Limb (tissue), 2 donors: ENCODE measurements around the gene CHDH.

Experiments
- DNase-seq, 2 donors: peaks; one replicate each; pipeline ENCODE4 v3.0.0-alpha.2; 2016; ENCODE audit errors: extremely low spot score in 2 of 2

The CHDH gene

DNA sequence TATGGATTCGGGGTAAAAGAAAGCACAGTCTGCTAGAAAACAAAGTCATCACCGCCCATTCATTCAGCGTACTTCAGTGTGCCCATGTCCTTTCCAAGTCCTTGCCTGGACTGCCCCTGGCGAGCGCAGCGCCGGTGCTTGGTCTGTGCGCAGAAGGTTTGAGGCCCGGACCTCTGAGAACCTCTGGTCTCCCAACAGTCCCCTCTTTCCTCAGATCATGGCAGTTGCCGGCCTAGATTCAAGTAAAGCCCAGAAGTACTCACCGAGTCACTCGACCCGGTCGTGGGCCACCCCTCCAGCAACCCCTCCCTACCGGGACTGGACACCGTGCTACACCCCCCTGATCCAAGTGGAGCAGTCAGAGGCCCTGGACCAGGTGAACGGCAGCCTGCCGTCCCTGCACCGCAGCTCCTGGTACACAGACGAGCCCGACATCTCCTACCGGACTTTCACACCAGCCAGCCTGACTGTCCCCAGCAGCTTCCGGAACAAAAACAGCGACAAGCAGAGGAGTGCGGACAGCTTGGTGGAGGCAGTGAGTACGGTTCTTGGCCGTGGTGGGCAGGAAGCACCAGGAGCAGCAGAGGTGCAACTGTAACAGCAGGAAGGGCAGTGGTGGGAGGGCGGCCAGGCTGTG lies 36.3 kb downstream of the CHDH start:
- peak in 1 of 2 donors; percentile 21 for DNase-seq

DNA sequence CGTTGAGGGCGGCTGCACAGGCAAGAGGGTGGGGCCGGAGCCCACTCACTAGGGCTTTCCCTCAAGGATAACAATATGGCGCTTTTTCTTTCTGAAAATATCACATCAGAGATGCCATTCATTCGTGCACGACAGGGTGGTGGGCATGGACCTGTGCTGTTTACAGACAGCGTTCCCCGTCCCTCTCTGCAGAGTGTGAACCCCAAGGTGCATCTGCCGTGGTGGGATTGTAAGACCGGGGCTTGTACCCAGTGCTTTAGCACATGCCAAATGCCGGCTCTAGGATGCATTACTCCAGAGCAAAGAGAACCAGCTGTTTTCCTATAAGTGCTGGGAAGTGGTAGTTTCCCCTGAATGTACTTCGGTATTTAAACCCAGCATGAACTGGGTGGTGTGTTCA lies 37.0 kb downstream of the CHDH start:
- DNase-seq = peak in 1 of 2 donors; percentile 9

DNA sequence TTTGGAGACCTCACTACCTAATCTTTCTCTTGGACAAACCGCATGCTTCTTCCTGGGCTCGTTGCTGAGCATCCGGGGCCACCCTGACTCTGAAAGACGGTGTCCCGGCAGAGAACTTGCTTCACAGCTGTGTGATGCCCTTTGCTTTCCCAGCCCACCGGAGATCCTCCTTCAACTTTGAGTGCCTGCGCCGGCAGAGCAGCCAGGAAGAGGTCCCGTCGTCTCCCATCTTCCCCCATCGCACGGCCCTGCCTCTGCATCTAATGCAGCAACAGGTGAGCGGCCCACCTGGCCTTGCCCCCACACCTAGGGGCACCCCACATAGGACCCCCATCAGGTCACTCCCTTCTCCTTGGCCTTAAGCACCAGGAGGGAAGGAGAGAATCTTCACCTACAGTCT lies 37.7 kb downstream of the CHDH start:
- no peak for DNase-seq

DNA sequence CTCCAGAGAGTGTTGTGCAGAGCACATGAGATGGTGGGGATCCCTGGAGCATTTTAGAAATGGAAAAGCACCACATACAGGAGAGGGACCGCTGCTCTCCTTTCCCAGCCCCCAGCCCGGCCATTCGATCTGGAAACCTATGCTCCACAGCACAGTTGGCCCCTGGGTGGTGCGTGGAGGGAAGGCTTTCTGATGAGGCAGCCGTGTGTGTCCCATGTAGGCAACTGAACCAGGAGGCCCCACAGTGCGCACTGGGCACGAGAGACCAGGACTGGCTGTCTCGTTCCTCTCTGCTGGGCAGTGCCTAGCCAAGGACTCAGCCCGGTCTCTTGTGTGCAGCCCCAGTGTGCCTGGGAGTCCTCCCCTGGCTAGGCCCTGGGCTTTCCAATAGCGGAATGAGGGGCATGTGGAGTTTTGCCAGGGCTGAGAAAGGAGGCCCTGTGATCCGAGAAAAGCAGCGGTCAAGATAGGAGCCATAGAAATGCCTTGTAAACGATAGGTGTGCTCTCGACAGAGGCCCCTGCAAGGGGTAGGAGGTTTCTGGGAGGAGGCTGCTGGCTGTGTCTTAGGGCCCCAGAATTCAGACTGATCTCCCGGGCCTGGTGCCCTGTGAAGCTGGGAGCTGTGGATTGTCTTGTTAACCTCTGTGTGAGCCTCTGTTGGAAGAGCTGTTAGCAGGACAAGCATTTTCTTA lies 39.0 kb downstream of the CHDH start:
- peak in 1 of 2 donors; percentile 21 for DNase-seq

DNA sequence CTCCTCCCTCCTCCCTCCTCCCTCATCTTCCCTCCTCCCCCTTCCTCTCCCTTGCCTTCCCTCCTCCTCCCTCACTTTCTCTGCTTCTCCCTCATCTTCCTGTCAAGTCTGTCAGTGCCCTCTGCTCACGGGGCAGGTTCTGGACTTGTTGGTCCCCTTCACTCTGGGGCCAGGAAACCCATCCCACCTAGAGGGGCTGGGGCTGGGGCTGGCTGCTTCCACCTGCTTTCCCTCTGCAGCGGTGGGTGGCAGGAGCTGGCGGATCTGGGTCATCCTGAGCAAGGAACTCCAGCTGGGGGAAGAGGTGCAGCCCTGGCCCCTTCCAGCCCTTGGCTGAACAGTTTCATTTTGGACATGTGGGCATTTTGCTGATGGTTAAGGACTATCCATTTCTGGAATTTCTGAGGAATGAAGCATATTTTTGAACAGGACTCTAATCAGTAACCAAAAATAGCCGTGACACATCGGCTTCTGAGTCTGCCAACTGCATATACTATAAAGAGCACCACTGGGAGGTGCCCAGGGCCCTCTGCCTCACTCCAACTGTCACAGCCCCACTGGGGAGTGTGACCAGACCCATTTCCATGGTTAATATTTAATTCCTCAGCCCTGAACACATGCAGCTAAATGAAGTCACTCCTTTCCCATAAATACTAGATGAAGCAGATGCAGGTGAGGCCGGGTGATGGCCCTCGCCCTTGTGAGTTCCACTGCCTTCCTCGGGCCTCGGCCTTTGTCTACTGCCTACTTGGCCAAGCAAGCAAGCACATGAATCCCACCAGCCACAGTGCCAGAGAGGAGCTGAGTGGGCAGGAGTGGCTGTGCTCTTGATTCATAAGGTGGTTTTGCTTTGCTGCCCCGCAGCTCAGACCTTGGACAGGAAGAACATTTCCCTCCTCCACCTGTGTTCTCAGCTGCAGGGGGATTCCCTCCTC lies 39.8 kb downstream of the CHDH start:
- DNase-seq = peak in 1 of 2 donors; percentile 19

DNA sequence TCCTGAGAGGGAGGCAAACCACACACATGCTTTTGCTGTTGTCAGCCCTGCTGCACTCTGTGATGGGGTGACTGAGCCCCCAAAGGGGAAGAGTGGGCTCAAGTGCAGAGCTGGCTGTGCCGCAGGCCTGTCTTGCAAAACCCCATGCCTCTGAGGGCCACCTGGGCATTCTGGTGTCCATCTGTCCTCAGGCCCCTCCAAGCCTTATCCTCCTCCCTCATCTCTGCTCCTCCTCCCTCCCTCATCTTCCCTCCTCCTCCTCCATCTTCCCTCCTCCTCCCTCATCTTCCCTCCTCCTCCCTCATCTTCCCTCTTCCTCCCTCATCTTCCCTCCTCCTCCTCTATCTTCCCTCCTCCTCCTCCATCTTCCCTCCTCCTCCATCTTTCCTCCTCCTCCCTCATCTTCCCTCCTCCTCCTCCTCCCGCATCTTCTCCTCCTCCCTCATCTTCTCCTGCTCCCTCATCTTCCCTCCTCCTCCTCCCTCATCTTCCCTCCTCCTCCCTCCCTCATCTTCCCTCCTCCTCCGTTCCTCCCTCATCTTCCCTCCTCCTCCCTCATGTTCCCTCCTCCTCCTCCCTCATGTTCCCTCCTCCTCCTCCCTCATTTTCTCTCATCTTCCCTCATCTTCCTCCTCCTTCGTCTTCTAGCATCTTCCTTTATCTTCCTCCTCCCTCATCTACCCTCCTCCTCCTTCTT lies 40.6 kb downstream of the CHDH start:
- peak in 1 of 2 donors; percentile 14 for DNase-seq

DNA sequence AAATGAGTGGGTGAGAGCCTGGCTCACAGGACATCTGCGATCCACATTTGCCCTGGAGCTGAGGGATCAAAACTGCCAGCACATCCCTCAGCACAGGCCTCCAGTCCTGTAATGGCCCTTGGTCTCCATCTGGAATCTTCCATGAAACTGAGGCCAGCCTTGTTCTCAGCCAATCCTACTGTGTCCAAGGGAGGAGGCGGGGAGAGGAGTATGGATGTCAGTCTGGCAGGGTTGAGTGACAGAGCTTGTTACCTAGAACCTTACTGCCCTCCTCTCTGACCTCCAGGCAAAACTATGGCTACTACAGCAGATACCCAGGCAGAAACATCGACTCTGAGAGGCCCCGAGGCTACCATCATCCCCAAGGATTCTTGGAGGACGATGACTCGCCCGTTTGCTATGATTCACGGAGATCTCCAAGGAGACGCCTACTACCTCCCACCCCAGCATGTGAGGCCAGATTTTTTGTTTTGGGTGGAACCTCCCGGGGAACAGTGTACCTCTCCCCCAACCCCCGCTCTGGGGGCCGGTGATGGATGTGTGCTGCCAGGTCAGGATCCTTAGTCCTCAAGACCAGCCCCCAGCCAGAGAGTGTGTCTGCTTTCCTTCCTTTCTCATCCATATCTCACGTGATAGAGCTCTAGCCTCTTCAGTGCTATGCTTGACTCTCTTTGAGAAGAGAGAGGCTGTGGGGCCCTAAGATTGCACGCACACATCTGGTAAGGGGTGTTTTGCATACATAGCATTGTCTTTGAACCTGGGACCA lies 41.3 kb downstream of the CHDH start:
- no peak for DNase-seq

DNA sequence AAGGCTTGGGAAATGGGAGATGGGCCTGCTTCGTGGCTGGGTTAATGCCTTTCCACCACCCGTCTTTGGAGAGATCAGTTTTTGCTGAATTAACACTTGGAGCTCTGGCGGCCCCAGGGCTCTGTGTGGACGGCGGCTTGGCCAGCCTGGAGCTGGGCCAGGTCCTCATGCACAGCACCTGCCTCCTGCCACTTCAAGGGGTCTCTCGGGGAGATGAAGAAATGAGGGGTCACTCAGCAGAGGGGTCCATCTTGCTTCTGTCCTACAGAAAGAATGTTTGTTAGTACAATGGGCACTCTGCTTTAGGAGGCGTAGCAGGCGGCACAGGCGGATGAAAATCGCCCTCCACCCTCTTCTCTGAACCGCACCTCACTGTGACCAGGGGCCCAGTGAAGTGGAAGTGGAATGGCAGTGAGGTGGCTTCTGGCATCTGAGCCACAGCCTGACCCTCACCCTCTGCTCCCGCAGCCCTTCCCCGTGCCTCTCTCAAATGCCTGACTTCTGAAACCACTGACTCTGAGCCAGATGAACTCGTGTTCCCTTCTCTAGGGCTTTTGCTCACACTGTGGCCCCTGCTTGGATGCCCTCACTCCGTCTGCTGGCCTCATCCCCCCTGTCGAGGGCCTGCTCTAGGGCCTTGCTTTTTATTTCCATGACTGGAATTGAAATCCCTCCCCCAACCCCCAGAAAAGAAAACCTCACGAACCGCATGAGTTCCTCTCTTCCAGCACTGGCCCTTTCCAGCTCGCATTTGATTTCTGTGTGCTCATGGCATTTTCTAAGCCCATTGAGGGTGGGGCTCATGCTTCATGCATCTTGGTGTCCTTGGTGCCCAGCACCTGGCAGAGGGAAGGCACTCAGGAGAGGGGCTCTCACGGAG lies 42.2 kb downstream of the CHDH start:
- no peak for DNase-seq

DNA sequence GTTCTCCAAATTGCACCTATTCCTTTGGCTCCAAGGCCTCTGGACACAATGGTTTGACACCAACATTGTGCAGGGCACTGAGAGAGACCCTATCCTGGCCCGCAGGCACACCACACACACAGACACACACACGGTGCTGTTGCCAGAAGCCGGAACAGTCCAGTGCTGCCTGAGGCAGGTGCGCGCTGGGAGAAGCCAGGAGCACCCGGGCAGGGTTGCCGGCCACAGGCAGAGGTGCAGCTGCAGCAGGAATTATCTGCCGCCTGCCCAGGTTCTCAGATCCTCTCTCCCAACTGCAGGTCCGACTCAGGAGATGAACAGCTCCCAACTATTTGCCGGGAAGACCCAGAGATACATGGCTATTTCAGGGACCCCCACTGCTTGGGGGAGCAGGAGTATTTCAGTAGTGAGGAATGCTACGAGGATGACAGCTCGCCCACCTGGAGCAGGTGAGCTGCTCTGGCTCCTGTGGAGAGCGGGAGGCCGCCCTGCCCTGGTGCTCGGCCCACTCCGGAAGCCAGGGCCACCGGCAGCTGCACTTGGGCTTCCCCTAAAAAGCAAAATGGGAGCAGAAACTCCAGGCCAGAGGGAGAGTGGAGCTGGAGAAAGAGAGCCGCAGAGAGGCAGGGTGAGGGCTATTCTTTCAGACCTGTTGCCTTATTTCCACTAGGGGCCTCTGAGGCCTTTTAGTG lies 42.9 kb downstream of the CHDH start:
- no peak for DNase-seq

DNA sequence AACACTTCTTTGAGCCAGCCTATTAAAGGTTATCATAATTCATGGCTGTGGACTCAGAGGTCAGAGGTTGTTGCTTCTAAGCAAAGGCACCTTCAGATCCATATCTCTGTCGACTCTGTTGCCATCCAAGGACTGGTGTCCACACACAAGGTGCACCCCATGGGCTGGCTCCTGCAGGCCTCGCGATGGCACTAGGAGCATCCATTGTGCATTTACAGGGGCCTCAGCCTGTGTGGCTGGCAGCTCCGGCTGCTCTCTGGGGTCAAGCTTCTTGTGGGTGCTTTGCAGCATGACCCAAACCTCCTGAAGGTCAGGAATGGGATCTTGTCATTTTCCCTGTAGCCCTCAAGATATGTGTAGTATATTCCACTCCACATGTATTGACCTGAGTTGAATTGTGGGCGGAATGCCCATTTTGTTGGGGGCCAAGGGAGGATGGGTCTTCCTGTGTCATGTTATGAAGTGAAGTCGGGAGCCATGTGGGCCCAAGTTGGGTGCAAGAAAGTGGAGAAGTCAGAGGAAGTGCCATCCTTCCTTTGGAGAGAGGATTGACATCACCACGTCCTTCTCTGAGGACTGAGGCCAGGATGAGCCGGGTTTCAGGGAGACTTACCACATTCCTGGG lies 43.9 kb downstream of the CHDH start:
- DNase-seq = no peak

DNA sequence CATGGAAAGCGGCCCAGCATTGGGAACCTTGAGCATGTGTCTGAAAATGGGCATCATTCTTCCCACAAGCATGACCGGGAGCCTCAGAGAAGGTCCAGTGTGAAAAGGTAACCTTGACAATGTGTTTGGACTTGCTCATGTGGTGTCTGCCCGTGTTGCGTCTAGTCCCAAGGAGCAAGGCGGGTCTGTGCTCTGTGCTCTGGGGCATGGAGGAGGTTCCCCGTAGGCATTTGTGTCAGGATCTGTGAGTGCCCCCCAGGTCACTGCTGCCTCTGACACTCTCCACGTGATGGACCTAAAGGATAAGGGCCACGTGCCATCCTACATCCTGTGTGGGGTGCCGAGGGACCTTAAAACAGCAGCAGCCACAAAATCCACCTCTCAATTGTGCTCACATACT lies 44.9 kb downstream of the CHDH start:
- no peak for DNase-seq

DNA sequence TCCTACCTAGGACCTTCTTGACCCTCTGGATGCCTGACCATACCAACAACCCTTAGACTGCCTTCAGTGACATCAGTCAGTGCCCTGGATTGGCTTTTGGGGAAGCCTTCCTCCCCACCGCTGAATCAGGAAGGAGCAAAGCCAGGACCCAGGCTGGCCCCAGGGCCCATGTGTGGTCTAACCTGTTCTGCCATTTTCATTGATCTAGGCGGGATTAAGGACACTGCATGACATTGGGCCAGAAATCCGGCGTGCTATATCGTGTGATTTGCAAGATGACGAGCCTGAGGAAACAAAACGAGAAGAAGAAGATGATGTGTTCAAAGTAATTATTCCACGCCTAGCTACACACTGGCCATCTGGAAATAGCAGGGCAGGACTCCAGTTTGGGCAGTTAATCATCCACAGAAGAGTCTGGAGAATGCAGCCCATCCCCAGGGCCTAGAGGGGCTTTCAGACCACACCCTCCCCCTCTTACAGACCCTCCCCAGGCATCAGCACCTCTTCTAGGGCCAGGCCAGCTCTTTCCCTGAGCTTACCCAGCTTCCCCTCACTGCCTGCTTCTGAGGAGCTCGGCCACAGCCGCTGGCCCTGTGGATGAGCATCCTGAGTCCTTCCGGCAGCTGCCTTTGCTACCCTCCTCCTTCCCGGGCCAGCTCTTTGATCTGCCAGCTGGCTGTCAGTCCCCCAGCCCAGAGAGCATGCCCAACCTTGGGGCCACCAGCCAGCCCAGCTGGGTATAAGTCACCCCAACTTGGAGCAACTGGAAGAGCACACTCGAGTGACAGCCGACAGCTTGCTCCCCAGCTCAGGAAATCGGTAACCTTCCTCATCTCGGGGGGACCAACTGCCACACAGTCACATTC lies 45.9 kb downstream of the CHDH start:
- DNase-seq = no peak

DNA sequence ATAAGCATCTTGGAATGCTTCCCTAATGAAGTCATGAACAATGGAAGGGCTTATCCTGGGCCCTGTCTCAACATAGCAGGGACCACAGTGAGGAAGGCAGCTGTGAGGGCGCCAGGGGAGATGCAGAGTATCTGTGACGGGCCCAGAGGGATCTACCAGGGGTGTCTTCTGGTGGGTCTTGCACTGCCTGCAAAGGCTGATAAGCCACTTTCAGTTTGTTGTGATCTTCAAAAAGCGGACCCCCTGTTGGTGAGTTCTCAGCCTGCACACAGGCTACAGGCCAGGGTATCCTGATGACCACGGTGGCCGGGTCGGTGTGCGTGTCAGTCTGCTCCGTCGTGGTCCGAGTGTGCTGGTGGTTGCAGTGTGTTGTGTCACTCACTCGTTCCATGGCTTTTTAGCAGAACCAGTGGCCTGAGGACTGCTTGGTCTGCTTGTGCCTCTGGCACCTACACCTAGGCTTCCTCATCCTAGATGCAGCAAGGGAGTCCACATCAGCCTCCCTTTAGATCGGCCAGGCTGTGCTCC lies 46.8 kb downstream of the CHDH start:
- no peak for DNase-seq

DNA sequence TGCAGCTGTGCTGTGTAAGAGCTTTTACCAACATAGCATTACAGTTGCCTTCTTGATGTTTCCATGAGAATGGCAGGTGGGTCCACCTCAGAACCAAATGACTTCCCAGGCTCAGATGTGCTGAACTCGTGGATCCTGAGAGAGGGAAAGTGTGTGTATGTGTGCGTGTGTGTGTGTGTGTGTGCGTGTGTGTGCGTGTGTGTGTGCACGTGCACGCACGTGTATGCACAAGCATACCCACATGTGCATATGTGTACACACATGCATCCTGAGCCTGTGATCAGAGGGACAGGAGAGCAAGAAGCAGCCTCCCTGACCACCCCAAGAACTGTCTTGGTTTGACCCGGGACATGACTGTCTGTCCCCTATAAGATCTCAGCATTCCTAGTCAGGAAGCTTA lies 48.1 kb downstream of the CHDH start:
- no peak for DNase-seq

DNA sequence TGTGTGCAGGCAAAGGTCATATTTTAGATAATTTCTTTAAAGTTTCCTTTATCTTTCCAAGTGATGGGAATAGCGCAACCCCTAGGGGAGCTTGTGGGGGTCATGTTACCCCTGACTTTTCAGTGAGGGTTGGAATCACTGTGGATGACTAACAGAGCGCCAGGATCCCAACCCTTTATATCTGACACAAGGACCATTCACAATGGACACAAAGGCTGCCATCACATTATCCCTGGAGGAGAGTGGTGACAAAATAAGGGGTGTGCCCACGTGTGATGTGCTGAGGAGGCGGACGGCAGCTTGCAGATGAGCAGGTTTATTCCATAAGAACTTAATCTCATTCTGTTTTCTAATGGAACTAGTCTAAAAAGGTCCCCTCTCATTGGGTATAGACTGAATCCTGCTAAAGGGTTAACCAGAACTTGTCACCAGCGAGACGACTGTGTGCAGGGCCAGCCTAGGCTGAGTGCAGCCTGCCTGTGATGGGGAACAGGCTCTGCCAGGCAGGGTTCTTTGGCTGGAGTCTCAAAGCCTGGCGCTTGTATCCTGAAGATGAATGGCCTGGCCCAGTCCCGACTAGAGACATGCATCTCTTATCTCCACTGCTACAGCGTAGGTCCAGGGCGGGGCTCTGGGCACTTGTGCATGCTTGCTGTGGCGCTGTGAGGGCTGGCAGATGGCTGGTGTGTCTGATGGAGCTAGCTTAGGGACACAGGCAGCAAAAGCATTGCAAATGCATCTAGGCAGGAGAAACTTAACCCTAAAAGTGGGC lies 50.2 kb downstream of the CHDH start:
- DNase-seq = no peak

DNA sequence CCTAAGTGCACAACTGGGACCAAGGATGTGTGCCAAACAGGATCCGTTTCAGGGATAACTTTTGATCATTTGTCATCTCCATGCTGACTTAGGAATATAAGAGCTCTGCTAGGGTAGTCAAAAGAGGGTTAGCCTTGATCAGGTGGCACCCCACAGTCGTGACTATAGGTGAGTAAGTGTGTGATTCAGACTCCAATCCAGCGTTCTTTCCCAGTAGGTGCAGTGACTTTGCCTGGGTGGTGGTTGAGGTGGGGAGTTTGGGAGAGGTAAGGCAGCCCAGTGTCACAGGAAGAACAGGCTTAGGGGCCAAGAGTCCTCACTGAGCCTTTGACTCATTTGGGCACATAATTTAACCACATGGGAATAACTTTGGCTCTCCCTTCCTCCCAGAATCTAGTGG lies 51.0 kb downstream of the CHDH start:
- no peak for DNase-seq

DNA sequence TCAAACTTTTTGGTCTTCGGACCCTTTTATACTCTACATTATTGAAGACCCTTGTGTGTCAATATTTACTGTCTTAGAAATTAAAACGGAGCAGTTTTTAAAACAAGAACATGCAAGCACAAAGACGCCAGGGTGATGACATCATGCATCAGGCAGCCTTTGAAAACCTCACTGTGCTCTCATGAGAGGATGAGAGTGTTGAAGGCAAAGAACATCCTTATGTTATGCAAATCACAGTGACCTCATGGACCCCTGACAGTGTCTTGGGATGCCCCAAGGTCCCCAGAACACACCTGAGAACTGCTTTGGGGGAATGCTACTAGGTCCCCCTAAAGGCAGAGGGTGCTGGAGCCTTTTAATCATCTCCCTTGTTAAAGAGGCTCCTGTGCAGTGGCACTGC lies 51.6 kb downstream of the CHDH start:
- DNase-seq = no peak
